Heart left ventricle (tissue), 13 donors: ENCODE results near the gene SF3A2.

Source experiments
- POLR2A ChIP-seq, 2 donors: fragments of 450-650 bp; IDR thresholded peaks; one replicate each; pipeline ENCODE4 v1.6.1; 2017; ENCODE audit warnings: antibody characterized with exemption in 2 of 2, mild to moderate bottlenecking in 2 of 2, moderate library complexity in 2 of 2
- TF ChIP-seq, protein P1 (sequence below), 12 donors: fragments of 200-600 bp; sonication (generic) in 4 of 12; IDR thresholded peaks; one replicate each; pipeline versions ENCODE4 v1.5.0 to v1.8.0; 2018 to 2022; ENCODE audit warnings: antibody characterized with exemption in 12 of 12, mild to moderate bottlenecking in 5 of 12
- donor health status: ischemic (EF 13 %, LVEDD 7.1; RV severe dilation, severe dysfunction).
- donor health status: DM: no; HTN: yes; CAD: no.
- donor health status: DM: no; HTN: no; CAD: no.
- donor health status: ischemic (EF 25% LVEDD 6.9; RV normal size, moderate dysfunction).
- donor health status: ischemic (EF 25% LVEDD 5.7; RV mildly dilated, moderate dysfunction).
- donor health status: ischemic (EF 35%, LVEDD 5.7; RV mildly dilated, moderate dysfunction).
- donor health status: nonischemic (EF 11% LVEDD 7.7; RV severe dilation, severe dysfunction).
- donor health status: DM: yes; HTN: yes; CAD: no.
- donor health status: PGD.
- donor health status: ischemic (EF 29% LVEDD 5.4; RV normal size, mild dysfunction).
- donor health status: nonischemic (EF 23%, LVEDD 6.1; RV moderate dilation, normal function).

DNA sequence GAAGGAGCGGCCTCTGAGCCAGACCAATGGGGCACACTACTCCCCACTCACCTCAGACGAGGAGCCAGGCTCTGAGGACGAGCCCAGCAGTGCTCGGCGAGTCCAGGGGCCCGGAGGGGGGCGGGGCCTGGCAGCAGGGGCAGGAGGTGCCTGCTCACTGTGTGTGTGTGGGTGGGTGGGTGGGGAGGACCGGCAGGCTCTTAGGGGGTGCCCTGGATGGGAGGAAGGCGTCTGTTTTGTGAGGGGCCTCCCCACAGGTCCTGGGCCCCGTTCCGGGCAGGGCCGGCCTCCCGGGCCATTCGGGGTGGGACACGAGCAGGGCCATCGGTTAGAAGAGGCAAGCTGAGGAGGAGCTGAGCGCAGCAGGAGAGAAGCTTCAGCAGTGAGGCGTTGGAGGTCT, 13.2 kb upstream of the SF3A2 start:
- no peak for TF ChIP-seq POLR2A (IDR thresholded peaks at IDR 0.05)
- TF ChIP-seq, protein P1, sequence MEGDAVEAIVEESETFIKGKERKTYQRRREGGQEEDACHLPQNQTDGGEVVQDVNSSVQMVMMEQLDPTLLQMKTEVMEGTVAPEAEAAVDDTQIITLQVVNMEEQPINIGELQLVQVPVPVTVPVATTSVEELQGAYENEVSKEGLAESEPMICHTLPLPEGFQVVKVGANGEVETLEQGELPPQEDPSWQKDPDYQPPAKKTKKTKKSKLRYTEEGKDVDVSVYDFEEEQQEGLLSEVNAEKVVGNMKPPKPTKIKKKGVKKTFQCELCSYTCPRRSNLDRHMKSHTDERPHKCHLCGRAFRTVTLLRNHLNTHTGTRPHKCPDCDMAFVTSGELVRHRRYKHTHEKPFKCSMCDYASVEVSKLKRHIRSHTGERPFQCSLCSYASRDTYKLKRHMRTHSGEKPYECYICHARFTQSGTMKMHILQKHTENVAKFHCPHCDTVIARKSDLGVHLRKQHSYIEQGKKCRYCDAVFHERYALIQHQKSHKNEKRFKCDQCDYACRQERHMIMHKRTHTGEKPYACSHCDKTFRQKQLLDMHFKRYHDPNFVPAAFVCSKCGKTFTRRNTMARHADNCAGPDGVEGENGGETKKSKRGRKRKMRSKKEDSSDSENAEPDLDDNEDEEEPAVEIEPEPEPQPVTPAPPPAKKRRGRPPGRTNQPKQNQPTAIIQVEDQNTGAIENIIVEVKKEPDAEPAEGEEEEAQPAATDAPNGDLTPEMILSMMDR (IDR thresholded peaks at IDR 0.05): no peak
